ENCODE data around the gene ANKRD29.
"Not testable (repeated sequence)": the region's sequence is repeated elsewhere in the genome, so short reads cannot be mapped to it uniquely, and the experiment has no call there.

The ANKRD29 gene

DNA sequence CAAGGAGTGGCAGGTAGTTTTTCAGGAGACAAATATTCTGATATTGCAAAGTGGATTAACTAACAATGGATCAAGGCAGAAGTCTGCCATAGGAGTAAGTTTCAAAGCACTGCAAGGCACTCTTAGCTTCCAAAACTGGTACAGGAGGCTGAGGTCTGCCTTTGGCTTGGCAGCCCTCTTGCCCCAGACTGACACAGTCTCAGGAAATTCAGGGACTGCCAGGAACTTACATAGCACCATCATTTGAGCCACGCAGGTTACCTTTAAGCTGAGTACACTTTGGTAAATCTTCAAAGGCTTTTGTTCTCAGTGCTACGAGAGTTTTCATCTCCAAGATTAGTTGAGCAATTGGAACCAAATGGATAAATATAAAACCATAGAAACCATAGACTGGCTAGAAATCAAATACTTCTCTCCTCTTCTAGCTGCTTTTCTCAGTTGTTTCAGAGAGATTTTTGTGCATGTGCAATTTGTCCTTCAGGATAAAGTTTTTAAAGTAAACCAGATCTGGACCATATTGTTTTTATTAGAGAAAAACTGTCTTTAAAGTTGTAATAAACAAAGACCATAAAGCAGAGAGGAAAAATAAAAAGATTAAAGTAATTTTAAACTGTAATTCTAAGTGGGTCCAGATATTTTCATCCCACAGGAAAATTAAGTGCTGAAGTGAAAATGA, 18.8 kb downstream of the ANKRD29 start:
- no peak for DNase-seq

DNA sequence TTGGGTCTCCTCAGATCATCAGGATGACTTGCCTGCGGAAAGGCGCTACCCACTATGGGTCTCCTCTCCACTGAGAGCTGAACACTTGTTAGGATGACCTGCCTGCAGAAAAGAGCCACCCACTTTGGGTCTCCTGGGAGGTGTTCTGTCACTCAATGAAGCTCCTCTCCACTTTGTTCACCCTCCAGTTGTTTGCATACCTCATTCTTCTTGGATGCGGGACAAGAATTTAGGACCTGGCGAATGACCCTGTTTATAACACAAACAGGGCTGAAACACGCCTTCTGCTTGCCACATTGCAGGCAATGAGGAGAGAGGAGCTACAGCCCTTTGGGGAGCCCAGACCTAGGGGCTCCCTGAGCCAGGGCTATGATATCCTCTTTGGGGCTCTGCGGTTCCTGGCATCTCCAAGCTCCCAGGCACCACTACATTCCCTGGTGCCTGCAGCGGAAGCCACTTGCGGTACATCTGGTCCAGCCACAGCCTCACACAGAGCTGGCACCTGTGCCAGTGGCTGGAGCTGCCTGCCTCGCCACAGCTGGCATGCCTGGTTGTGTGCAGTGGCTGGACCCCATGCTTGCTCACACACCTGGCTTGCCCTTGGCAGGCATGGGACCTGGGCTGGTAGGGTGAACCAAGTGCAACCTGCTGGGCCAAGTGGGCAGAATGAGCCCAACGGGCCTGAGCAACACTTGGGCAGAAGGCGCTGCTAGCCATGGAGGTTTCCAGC, 20.6 kb downstream of the ANKRD29 start:
- no peak for DNase-seq

DNA sequence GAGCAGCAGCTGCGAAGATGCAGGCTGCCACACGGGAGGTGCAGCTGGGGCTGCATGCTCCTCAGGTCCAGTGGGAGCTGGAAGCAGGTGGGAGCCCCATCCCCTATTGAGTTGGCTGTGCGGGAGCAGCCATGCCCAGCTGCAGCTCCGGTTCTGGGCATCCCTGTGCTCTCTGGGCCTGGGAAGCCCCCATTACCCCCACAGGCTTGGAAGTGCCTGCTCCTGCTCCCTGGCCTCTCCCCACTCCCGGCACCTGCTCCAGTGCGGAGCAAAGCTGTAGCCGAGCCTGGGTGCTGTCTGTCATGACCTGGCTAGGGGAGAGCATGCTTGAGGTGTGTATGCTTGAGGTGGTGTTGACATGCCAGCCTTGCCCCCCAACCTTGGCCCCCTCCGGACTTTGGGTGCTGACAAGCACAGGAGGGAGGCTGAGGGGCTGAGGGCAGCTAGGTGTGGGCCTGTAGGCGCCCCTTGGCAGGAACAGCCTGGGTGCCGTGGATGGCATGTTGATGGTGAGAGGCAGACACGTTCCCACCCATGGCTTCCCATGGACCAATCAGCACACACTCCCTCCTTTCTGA, 21.5 kb downstream of the ANKRD29 start:
- DNase-seq, result no peak

- DNase-seq, result no peak
Observed at GRCh38 chr18:23640052-23640451, 22.7 kb downstream of the ANKRD29 start.

DNA sequence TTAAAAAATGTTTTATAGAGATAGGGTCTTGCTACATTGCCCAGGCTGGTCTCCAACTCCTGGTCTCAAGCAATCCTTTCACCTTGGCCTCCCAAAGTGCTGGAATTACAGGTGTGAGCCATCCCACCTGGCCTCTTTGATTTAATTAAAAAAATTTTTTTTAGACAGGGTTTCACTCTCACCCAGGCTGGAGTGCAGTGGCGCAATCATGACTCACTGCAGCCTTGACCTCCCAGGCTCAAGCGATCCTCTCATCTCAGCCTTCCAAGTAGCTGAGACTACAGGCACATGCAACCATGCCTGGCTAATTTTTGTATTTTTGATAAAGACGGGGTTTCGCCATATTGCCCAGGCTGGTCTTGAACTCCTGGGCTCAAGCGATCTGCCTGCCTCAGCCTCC, 26.3 kb downstream of the ANKRD29 start:
- DNase-seq, result not testable (repeated sequence)

DNA sequence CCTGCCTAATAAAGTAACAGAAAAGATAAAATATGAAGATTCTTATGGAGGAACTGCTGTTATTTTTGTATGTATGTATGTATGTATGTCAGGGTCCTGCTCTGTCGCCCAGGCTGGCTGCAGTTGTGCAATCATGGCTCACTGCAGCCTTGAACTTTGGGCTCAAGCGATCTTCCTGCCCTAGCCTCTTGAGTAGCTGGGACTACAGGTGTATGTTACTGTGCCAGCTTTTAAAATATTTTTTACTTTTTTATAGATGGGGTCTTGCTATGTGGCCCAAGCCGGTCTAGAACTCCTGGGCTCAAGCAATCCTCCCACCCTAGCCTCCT, 26.7 kb downstream of the ANKRD29 start:
- DNase-seq, result no peak

GRCh38 chr18:23635283-23636070, 27.2 kb downstream of the ANKRD29 start:
- DNase-seq, result no peak

DNA sequence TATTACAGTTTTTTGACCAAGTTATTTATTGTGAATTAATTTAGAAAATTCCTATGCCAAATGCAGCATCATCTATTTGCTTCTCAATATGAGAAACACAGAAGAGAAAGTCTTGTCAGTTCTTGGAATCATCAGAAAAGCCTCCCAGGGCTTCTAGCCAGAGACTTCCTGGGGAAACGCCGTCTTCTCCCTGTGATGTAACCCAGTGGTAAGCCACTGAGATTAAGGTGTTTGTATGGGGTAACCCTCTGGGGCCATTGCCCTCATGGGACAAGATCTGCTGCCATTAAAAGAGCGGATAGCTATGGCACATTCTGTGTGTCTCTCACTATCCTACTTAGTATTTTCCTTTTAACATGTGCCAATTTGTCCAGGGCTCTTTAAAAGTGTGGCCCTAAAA, 28.0 kb downstream of the ANKRD29 start:
- no peak for DNase-seq

- no peak for DNase-seq
Observed at GRCh38 chr18:23632615-23633014, 30.1 kb downstream of the ANKRD29 start.

- DNase-seq, result no peak
Observed at GRCh38 chr18:23631746-23632145, 31.0 kb downstream of the ANKRD29 start.

GRCh38 chr18:23631312-23631711, 31.4 kb downstream of the ANKRD29 start:
- DNase-seq, result no peak

- no peak for DNase-seq
Observed at GRCh38 chr18:23629444-23629946, 33.2 kb downstream of the ANKRD29 start.

- DNase-seq, result no peak
Observed at GRCh38 chr18:23627970-23628369, 34.7 kb downstream of the ANKRD29 start.

- no peak for DNase-seq
Observed at GRCh38 chr18:23627321-23627720, 35.4 kb downstream of the ANKRD29 start.

DNA sequence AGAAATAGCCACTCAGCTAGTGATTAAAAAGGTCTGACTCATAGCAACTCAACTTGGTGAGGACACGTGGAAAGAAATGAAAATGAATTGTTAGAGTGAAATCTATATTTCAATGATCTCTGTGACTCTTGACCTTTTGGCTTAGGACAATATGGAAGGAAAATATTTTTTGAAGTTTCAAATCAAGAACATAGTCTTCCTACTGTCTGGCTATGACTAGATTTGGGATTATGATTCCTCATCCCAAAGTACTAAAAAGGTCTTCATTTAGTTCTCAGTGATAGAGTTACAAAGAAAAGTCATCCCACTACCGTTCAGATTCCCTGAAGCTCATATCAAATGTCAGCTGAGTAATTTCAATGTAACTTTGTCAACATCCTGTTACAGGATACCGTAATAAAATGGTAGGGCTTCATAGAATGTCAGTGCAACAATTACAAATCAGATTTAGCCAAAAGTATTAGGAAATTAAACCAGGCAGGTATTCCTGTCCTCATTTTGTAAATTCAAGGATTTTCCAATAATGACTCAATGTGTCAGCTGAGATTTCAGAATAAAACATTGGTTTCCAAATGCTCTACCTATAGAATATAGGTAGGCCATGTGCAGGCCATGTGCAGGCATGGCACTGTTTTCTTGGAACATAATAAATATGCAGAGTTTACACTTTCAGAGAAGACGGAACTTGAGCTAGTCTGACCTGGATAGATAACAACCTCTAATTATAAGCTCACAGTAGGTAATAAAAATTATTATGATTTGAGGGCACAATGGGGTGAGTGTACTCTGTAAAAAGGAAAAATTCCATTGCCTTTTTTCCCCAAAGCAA, 36.0 kb downstream of the ANKRD29 start:
- no peak for DNase-seq

GRCh38 chr18:23623040-23623439, 39.7 kb downstream of the ANKRD29 start:
- DNase-seq, result no peak

DNA sequence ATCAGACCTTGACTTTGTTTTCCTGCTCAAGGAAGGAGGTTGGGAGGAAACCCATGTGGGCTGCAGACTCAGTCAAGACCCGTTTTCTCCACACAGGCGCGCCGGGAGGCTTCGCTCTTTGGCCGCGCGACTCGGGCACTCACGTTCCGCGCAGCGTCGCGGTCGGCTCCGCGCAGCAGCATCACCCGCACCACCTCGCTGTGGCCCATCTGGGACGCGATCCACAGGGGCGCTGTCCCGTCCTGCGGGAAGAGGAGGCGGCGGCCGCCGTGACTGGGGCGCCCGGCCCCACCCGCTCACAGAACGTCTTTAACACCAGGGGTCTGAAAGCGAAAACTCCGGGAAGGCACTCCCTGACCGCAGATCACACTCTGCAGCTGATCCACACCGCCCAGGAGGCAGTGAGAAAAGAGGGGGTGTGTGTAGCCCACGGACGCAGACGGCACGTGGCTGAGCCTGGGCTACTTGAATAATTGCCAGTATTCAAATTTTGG, 43.3 kb downstream of the ANKRD29 start:
- DNase-seq, result no peak

DNA sequence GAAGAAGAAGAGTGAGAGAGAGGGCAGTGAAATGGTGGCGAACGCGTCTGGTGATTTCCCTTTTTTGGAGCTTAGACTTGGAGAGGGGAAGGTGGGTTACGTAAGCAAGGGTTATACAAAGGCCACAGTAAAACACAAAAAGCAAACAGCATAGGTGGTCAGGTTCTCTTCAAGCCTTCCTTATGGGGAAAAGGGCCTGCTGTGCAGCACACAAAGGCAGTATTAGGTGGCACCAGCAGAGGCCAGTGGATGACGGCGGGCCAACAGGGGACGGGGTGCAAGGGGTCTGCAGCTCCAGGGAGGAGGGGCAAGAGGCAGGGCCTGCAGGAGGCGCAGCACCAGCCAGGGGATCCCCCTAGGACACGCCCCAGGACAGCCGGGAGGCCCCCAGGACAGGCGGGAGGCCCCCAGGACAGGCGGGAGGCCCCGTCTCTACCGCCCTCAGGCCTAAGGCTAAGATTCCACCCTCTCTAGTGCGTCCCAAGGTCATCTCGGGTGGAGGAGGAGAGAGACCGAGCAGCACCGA, 43.8 kb downstream of the ANKRD29 start:
- no peak for DNase-seq

- DNase-seq, result no peak
Observed at GRCh38 chr18:23617412-23618014, 45.2 kb downstream of the ANKRD29 start.

DNA sequence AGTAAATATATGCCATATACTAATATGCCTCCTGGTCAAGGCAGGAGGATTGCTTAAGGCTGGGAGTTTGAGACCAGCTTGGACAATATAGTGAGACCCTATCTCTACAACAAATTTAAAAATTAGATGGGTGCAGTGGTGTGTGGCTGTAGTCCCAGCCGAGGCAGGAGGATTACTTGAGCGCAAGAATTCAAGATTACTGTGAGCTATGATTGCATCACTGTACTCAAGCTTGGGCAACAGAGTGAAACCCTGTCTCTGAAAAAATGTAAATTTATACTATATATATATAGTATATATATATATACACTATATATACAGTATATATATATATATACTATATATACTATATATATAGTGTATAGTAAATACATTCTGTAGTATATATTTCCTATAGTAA, 46.5 kb downstream of the ANKRD29 start:
- no peak for DNase-seq

- no peak for DNase-seq
Observed at GRCh38 chr18:23614891-23615290, 47.8 kb downstream of the ANKRD29 start.

DNA sequence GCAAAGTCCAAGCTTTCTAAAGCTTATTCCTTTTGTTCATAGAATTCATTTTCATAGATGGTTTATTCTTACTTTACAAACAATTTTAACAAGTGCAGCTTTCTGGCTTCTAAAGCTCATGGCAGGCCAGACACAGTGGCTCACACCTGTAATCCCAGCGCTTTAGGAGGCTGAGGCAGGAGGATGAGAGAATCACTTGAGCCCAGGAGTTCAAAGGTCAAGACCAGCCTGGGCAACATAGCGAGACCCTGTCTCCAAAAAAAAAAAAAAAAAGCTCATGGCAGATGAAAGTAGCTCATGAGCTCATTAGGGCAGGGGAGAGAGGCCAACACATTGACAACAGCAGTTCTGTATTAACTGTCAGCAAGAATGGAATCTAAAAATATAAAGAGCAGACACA, 48.3 kb downstream of the ANKRD29 start:
- no peak for DNase-seq
